BJ (cell line): ENCODE results near the gene AOPEP. TPM values are rescaled to one million over a fixed set of nuclear protein-coding genes. Genes with fewer than 3 reads are reported as not detected.

Source experiments
- CTCF ChIA-PET: fragments of 350-600 bp; formaldehyde crosslinking; extraction: SDS; loops from one replicate; lab custom pipeline; 2021; ENCODE audit warnings: antibody characterized with exemption, inconsistent platforms; lab: Yijun Ruan, JAX
- POLR2A ChIA-PET: fragments of 300-600 bp; sonication (Branson Sonifier 250); formaldehyde crosslinking; extraction: SDS; loops from one replicate; lab custom pipeline; 2021; ENCODE audit warnings: antibody characterized with exemption; lab: Charles Lee
- DNase-seq: peaks from one replicate; pipeline ENCODE4 v3.0.0-alpha.2; 2011; ENCODE audit warnings: low read depth
- H3K27me3 ChIP-seq: 2 replicates; pipeline ENCODE4 v1.6.0; 2011; ENCODE audit warnings: low read length; ENCODE audit not compliant: control insufficient read depth, insufficient read depth
- H3K36me3 ChIP-seq: 2 replicates; pipeline ENCODE4 v1.5.1; 2011; ENCODE audit warnings: low read length; ENCODE audit not compliant: control insufficient read depth, insufficient read depth
- H3K4me3 ChIP-seq: 2 replicates; pipeline ENCODE4 v1.5.1; 2011; ENCODE audit warnings: low read depth, mild to moderate bottlenecking, control low read depth, low read length
- polyA plus RNA-seq: library from polyadenylated mRNA; depleted of rRNA; stranded (reverse); fragments of >200 nt; gene quantifications from 2 replicates; pipeline ENCODE4 v1.2.3, GENCODE V29; 2011
- TF ChIP-seq, protein P1 (sequence below): IDR thresholded peaks from 2 replicates; pipeline ENCODE4 v1.5.1; 2011; ENCODE audit warnings: low read depth, mild to moderate bottlenecking, control low read depth, inconsistent platforms, low read length, moderate library complexity; ENCODE audit not compliant: insufficient read depth

Gene AOPEP
- polyA plus RNA-seq, 1 experiment, result 52.1 TPM

DNA sequence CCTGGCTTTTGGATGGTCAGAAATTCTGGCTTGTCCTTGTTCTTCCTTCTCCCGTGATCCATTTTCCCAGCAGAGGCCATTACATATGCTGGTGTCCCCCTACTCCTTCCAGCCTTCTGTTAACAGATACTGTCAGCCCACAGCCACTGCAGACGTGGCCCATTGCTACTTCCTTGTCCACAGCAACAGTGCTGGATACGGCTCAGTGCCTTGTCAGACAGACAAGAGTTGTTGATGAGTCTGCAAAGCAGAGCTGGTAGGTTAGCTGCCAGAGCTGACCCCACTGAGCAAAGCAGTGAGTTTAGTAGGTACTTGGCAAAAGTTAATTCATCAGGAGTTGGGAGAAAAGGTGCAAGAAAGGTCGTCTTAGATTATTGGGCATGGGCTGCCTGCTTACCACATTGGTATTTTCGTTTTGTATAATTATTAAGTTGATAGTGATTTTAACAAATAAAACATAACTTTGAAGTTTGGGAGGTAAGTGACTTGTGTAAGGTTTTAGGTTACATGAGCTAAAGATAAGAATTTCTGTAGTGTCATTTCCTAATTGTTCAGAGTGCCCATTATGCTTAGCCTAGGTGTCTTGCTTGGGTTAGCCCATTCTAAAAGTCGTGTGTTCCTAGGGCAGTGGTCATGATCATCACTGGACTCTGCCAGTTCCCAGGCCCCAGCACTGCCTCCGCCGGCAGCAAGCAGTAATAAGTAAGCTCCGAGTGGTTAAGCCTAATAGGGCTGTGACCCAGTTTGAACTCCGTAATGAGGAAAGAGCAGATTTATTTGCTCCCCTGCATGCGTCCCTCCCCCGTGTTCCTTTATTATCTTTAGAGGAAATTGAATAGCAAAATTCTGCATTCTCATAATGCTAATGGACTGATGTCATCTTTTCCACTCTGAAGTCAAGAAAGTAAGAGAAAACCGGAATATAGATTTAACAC lies 299.0 kb downstream of the AOPEP start:
- TF ChIP-seq, protein P1, sequence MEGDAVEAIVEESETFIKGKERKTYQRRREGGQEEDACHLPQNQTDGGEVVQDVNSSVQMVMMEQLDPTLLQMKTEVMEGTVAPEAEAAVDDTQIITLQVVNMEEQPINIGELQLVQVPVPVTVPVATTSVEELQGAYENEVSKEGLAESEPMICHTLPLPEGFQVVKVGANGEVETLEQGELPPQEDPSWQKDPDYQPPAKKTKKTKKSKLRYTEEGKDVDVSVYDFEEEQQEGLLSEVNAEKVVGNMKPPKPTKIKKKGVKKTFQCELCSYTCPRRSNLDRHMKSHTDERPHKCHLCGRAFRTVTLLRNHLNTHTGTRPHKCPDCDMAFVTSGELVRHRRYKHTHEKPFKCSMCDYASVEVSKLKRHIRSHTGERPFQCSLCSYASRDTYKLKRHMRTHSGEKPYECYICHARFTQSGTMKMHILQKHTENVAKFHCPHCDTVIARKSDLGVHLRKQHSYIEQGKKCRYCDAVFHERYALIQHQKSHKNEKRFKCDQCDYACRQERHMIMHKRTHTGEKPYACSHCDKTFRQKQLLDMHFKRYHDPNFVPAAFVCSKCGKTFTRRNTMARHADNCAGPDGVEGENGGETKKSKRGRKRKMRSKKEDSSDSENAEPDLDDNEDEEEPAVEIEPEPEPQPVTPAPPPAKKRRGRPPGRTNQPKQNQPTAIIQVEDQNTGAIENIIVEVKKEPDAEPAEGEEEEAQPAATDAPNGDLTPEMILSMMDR, result peak; percentile 67
- no peaks in the 10 kb centered on the region for H3K27me3 ChIP-seq
- POLR2A ChIA-PET, result interaction anchor here (0.8 kb wide), 1 partner anchor 23 kb away, joined by 3 read pairs; no protein-coding TSS in a partner anchor
- DNase-seq, result peak; percentile 95
- CTCF ChIA-PET, result interaction anchor here (0.6 to 2.0 kb wide), 11 partner anchors 12 to 345 kb away, joined by 3 to 9 read pairs (median 3); no protein-coding TSS in a partner anchor
- peaks cover 17% of the 10 kb centered on the region for H3K36me3 ChIP-seq
- H3K4me3 ChIP-seq, result no peak overlapping the region

DNA sequence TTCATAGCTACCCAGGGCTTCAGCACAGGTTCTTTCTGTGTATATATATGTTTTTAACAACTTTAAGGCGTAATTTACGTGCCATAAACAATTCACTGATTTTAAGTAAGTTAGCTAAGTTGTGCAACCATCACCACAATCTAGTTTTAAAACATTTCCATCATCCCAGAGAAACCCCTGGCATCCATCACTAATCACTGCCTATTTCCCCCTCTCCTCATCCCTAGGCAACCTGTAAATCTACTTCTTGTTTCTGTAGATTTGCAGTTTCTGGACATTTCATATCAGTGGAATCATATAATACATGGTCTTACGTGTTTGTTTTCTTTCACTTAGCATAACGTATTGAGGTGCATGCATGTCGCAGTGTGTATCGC lies 299.6 kb downstream of the AOPEP start:
- ChIA-PET CTCF (interaction anchor here (0.9 to 2.0 kb wide), 9 partner anchors 11 to 345 kb away, joined by 3 to 9 read pairs (median 3); no protein-coding TSS in a partner anchor), POLR2A (interaction anchor here (0.8 kb wide), 1 partner anchor 22 kb away, joined by 3 read pairs; no protein-coding TSS in a partner anchor)
- Histone ChIP-seq H3K36me3 (peaks cover 12% of the 10 kb centered on the region), H3K27me3 (no peaks in the 10 kb centered on the region), H3K4me3 (no peak overlapping the region)
- TF ChIP-seq, protein P1, result no peak
- no peak for DNase-seq

DNA sequence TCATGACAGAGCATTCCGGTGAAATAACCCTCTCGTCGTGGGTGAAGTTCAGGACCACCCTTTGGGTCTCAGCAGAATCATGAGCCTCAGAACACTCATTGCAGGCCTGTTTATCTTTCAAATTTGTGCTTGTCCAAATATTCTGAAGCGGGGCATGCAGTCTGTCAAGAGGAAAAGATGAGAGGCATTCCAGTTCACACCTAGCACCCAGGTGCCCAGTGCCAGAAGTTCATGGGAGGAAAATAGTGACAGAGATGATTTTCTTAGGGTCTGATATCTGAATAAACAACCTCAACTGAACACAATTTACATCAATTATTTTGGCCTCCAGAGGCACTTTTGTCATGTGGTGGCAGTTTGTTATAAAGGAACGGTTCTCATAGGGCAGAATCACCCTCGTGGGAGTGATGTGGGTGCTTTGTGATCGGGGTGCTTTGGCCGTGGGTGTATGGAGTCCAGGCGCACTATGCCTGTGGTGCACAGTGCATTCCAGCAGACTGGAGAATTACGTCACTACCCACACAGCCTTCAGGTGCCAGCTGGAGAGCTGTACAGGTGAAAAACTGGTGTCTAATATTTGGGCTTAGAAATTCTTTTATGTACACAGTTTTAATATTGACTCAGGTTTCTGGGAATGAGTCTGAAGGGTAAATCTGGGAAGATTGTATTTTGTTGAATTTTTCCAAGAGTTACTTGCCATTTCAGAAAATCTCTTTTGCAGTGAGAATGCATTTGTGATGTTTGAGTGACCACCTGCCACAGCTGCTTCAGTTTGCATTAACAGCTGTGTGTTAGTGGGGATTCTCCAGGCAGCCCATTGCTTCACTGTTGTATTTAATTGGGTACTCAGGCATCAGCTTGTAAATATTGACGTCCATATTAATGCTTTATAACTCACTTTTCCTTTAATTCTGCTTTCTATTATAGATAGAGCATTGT lies 301.7 kb downstream of the AOPEP start:
- DNase-seq, result no peak
- POLR2A ChIA-PET, result no interaction called here
- CTCF ChIA-PET, result no interaction called here
- TF ChIP-seq, protein P1, result no peak
- Histone ChIP-seq H3K36me3 (peaks cover 9% of the 10 kb centered on the region), H3K27me3 (no peaks in the 10 kb centered on the region), H3K4me3 (no peak overlapping the region)

DNA sequence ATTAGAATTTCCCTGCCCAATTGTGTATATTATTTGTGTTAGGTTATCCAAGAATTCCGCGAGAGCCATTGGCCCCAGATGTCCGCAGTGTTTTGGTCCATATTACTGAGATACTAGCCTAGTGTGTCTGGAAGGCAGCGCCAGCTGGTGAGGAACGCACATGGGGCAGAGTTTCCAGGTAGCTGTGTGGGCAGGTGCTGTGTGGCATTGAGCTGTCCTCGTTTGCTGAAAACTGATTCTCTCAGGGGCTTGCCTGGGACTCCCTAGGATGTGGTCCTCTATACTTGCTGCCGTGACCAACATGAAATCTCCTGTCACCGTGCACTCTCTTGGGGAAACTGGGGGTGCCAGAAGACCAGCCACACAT lies 302.3 kb downstream of the AOPEP start:
- Histone ChIP-seq H3K4me3 (no peak overlapping the region), H3K36me3 (peaks cover 7% of the 10 kb centered on the region), H3K27me3 (no peaks in the 10 kb centered on the region)
- POLR2A ChIA-PET, result no interaction called here
- CTCF ChIA-PET, result no interaction called here
- TF ChIP-seq, protein P1, result no peak
- DNase-seq, result no peak
